Measurements from ENCODE around the gene DLG2. TPM values are rescaled to one million over a fixed set of nuclear protein-coding genes. Genes with fewer than 3 reads are reported as not detected.

DLG2 gene
- total and polyA plus RNA-seq, 12 donors, result 1.0 to 14.8 (median 7.4) TPM

DNA sequence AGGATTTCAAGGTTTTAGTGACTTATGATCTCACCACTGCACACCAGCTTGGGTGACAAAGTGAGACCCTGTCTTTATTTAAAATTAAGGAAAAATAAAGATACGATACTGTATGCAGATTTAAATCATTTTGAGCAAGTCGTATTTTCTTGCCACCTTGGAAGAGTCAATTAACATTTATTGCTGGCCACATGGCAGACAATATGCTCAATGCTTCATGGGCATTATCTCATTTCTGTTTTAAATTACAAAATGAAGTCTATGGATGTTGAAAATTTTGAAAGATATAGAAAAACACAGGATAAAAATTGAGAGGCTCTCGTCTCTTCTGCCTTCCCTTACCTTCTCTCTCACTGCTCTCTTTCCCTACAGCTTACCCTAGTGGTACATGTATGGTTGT lies 1992.0 kb downstream of the DLG2 start:
- Histone ChIP-seq H3K4me3 (no peak overlapping the region), H3K9me3 (no peaks in the 10 kb centered on the region), H3K27me3 (no peaks in the 10 kb centered on the region), H3K36me3 (no peaks in the 10 kb centered on the region), H3K27ac (no peak overlapping the region), H3K4me1 (no peaks in the 10 kb centered on the region)
- DNase-seq (no peak), ATAC-seq (no peak)
- TF ChIP-seq, protein P1, sequence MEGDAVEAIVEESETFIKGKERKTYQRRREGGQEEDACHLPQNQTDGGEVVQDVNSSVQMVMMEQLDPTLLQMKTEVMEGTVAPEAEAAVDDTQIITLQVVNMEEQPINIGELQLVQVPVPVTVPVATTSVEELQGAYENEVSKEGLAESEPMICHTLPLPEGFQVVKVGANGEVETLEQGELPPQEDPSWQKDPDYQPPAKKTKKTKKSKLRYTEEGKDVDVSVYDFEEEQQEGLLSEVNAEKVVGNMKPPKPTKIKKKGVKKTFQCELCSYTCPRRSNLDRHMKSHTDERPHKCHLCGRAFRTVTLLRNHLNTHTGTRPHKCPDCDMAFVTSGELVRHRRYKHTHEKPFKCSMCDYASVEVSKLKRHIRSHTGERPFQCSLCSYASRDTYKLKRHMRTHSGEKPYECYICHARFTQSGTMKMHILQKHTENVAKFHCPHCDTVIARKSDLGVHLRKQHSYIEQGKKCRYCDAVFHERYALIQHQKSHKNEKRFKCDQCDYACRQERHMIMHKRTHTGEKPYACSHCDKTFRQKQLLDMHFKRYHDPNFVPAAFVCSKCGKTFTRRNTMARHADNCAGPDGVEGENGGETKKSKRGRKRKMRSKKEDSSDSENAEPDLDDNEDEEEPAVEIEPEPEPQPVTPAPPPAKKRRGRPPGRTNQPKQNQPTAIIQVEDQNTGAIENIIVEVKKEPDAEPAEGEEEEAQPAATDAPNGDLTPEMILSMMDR (IDR thresholded peaks at IDR 0.05), result no peak
- 84 to 88% methylated on average over 3 of the region's 3 CpGs for WGBS, 2 donors
- intact Hi-C loops (cut with DNase I), result no loop called here

DNA sequence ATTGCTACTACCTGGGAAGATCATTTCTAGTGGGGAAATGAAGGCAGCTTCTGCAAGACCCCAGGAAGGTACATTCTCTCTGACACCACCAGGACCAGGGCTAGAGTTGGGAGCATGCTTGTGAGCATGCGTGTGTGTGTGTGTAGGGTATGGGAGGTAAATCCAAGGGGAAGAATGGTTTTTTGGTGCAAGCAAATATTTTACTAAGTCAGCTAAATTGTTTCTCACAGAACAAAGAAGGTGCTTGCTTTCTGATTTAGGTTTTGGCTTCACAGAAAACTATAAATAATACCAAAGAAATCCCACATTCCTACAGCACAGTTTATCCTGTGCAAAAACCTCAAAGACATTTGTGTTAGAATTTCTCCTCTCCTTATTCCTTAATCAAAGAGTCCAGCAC lies 1996.9 kb downstream of the DLG2 start:
- WGBS, 2 donors, result 91 to 95% methylated on average over 1 of the region's 1 CpG
- ATAC-seq (no peak), DNase-seq (no peak)
- TF ChIP-seq, protein P1 (IDR thresholded peaks at IDR 0.05), result no peak
- Histone ChIP-seq H3K27ac (no peak overlapping the region), H3K36me3 (no peaks in the 10 kb centered on the region), H3K27me3 (no peaks in the 10 kb centered on the region), H3K4me1 (no peaks in the 10 kb centered on the region), H3K4me3 (no peak overlapping the region), H3K9me3 (no peaks in the 10 kb centered on the region)
- intact Hi-C loops (cut with DNase I), result no loop called here

DNA sequence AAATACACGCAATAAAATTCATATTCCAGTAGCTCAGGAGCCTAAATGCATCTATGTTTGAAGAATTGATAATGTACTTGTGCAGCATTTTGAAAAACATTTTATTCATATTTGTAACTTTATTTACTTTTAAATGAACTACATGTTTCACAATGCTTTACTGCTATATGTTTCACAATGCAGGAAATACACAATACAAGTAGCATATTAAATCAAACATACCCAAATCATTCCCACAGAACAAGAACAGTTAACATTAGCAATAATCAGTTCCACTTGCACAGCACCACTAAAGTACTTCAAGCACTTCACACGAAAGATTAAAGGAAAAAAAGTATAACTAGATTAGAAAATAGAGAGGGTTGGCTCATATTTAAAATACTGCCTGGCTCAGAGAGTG lies 1997.4 kb downstream of the DLG2 start:
- no peak for ATAC-seq
- TF ChIP-seq, protein P1 (IDR thresholded peaks at IDR 0.05), result no peak
- DNase-seq, result no peak
- H3K27ac ChIP-seq, result no peak overlapping the region
- no peaks in the 10 kb centered on the region for H3K27me3 ChIP-seq
- H3K9me3 ChIP-seq, result no peaks in the 10 kb centered on the region
- no peaks in the 10 kb centered on the region for H3K36me3 ChIP-seq
- H3K4me3 ChIP-seq, result no peak overlapping the region
- WGBS, 2 donors, result 32 to 53% methylated on average over 2 of the region's 2 CpGs
- no peaks in the 10 kb centered on the region for H3K4me1 ChIP-seq
- intact Hi-C loops (cut with DNase I), result no loop called here

DNA sequence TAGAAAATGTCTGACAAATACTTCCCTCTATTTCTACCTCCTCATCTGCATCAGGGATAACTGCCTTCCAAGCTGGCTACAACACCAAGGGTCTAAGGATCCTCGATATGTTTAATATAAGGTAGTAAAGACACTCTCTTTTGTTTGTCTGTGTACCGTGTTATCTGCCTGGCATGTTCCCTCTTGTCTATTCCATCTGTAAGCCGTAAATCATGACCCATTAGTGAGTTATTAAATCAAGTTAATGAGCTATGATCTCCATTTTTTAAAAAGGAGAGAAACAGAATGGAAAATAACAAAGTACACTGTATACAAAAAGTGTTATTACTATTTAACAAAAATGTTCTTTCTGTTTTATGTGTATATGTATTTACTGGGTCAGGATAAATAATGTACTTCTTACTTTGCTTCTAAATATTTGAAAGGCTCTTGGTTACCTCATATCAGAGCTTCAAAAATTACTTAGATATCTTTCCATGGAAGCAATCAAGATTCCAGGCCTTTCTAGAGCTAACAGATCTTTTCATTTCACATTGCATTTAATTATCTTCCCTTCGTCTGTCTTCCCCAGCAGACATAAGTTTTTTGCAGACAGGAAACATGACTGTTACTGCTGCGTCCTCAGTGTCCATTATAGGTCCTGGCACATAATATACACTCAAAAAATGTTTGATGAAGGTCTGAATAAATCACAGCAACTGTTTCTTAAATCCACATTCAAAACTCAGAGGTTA lies 1998.4 kb downstream of the DLG2 start:
- intact Hi-C loops (cut with DNase I), result no loop called here
- Histone ChIP-seq H3K9me3 (no peaks in the 10 kb centered on the region), H3K4me3 (no peak overlapping the region), H3K4me1 (no peaks in the 10 kb centered on the region), H3K27me3 (no peaks in the 10 kb centered on the region), H3K36me3 (no peaks in the 10 kb centered on the region), H3K27ac (no peak overlapping the region)
- DNase-seq (no peak), ATAC-seq (no peak)
- TF ChIP-seq, protein P1 (IDR thresholded peaks at IDR 0.05), result no peak
- 67 to 73% methylated on average over 5 of the region's 5 CpGs for WGBS, 2 donors

Data from heart right ventricle (tissue), 16 donors.